GM18909 (cell line): Measurements from ENCODE around the gene NRAP.

ENCODE experiments used
- ATAC-seq: cut with Tn5 transposase; IDR thresholded peaks from one replicate; pipeline ENCODE4 v1.9.1; 2021; ENCODE audit warnings: mild to moderate bottlenecking; ENCODE audit not compliant: unreplicated experiment, poor library complexity

NRAP gene

DNA sequence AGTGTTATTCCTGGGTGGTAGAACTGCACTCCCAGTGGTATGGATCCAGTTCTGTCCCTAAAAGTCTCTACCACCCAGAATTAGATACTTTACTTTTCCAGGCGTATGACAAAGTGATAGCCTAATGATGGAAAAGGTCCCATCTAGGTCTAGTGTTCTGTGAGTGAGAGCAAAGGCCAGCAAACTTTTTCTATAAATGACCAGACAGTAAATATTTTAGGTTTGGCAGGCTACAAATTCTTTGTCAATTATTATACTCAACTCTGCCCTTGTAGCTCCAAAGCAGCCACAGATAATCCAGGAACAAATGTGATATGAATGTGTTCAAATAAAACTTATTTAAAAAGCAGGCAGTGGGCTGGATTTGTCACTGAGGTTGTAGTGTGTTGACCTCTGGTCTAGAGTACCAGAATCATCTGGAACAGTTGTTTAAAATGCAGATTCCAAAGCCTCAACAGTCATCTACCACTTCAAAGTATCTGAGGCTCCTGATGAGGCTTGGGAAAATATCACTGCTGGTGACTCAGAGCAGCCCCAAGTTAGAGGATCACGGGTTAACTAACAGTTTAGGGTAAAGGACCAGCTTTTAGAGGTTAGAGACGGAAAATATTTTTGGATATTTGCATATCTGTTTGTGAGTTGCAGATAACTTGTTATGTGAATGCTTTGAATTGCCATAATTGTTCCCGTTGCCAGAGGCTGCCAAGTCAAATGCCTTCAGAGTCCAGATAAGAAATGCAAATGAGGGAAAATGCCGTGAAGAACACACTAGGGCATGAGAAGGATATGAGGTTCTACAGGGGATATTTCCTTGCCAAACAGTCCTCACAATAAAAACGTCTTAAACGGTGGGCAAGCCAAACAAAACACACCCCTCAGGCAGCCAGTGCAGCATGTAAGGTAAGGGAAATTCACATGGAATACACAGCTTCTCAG lies 19.4 kb downstream of the NRAP start:
- no peak for ATAC-seq

DNA sequence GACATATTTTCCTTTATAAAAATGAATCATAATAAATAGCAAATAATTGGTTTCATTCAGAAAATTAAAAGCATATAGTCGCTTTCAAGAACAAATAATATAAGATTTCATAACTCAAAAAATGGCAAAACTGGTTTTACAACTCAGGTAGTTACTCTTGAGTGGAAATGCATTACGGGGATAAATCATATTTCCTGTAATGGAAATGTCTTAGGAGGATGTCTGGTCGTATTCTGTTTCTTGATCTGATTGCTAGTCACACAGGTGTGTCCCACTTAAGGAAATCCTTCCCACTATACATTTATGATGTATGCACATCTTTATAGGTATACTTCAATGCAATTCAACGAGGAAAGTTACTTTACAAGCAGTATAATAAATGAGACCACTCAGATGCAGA lies 20.7 kb downstream of the NRAP start:
- ATAC-seq, result no peak

DNA sequence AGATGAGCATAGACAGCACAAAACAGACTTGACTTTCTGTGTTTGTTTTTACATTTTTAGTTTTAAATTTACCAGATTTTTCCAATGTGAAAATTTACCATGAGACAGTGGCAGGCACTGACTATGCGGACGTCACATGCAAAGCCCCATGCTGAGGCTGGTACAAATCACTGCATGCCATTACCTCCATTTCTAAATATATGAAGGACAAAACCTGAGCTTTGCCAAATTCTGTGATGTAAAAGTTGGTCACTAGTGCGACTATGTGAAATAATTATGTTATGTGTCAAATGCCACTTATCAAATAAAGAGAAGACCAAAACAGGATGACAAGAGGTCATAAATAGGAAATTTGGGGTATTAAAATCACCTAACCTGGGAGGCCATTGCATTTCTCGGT lies 22.1 kb downstream of the NRAP start:
- ATAC-seq, result no peak

DNA sequence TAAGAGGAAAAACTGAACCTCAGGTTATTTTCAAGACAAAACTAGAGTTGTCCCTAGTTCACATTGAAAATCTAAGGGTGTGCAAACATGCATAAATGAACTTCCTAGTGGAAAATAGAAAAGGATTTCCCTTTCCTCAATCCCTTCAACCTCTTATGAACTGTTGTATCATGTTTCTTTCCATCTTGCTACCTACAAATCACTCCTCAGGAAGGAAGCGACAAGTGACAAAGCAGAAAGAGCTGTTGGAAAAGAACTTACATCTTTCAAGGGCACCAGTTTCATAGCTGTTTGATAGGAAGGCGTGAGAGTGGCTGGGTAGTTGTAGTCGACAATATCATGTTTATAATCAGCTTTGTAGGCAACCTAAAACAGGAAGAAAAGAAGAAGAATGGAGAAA lies 23.9 kb downstream of the NRAP start:
- ATAC-seq, result no peak

DNA sequence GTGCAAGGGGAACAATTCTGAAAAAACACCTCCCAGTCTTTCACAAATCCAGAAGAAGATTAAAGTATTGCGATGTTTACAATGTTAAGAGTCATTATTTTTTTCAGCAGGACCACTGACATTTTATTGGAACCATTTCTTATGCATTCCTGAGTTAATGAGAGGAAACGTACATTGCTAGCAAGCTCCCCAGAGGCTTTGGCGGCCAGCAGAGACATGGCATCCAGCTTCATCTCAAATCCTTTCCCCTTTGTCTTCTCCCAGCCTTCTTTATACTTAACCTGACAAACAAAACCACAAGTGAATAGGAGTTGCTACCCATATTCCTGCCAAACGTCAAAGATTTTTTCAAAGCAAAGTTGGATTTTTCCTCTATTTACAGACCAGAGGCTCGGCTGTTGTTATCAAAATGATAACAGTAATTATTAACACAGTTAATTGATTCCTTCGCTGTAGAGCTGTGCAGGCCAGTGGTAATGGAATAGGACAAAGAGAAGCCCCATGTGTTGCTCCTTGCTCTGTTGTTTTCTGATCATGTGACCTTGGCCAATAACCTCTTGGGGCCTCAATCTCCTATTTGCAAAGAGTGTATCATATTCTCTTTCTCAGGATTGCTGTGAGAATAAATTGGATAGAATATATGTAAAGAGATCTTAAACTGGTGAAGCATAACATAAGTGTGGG lies 32.0 kb downstream of the NRAP start:
- no peak for ATAC-seq

DNA sequence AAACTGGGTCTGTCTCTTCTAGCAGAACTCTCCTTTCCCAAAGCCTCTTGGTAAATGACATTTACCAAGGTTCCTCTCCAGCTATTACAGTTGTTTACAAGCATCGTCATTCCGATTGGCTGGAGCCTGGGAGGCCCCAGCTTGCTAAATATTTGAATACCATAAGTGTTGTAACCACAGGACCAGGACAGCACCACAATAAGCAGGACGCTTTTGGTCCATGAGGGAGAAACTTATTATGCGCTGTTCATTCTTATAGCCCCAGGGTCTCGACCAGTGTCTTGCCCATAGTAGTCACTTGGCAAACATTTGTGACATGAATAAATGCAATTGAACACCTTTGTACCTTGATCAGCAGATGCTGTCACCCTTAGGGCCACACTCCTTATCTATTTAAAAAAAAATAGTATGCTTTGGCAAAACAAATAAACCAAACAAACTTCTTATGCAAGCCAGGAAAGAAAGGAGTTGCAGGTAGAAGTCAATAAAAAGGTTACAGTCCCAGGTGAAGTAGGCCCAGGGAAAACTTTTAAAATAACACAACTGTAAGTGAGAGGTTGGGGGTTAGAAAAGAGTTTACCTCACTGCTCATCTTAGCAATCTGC lies 32.8 kb downstream of the NRAP start:
- ATAC-seq, result no peak

DNA sequence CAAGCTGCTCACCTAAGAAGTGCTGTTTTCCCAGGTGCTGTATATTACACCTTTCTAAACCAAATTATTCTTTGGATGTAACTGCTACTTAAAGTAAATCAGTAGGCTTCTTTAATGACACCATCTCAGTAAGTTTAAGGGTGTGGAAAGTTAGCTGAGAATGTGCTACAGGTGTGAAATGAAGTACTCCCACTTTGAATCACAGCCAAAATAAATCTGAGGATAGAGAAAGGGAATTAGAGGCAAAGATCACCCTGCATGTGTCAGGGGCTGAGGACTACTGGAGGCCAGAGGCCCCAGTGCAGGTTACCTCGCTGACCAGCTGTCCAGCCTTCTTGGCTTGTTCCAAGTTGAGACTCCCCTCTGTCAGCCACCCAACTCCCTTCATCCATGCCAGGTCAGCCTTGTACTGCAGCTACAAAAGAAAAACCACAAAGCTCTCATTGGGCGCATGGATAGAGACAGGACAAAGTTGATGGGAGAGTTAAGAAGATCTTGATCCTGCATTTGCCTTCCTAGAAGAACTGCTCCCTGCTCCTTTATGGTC lies 35.2 kb downstream of the NRAP start:
- ATAC-seq, result no peak

DNA sequence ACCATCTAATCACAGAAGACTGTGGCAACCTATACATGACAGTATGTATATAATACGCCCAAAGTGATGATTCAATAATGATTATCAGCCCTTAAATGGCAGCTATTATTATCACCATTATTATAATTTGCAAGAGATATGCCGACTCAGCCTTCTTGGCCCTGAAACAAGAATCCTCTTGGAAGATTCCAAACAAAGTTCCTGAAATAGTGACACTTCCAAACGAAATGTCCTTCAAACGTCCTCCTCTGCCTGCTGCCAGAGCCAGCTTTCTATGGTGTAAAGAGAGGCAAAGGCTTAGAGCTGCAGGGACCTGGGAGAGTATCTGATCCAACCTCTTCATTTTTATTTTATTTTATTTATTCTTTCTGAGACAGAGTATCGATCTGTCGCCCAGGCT lies 36.0 kb downstream of the NRAP start:
- ATAC-seq, result no peak

DNA sequence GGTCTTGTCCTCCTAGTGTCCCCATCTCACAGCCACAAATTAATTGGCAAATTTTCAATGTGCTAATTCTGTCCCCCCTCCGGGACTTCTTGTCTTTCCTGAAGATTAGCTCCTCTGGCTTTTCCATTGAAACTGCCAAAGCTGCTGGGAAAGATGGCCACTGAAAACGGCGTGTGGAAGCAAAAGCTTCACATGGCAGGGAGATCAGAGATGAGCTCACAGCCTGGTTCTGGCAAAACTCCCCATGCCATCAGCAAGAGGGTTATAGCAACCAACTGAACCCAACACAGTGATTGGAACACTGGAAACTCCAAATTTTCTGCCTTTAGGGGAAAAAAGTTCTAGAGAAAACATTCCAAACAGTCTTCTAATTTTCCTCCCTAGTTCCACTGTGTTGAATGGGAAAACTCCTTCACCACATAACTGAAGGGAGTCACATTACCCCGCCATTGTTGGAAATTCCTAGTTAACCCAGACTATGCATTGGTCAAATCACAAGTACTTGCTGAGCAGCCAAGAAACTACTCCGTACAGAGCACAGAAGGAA lies 37.0 kb downstream of the NRAP start:
- no peak for ATAC-seq

DNA sequence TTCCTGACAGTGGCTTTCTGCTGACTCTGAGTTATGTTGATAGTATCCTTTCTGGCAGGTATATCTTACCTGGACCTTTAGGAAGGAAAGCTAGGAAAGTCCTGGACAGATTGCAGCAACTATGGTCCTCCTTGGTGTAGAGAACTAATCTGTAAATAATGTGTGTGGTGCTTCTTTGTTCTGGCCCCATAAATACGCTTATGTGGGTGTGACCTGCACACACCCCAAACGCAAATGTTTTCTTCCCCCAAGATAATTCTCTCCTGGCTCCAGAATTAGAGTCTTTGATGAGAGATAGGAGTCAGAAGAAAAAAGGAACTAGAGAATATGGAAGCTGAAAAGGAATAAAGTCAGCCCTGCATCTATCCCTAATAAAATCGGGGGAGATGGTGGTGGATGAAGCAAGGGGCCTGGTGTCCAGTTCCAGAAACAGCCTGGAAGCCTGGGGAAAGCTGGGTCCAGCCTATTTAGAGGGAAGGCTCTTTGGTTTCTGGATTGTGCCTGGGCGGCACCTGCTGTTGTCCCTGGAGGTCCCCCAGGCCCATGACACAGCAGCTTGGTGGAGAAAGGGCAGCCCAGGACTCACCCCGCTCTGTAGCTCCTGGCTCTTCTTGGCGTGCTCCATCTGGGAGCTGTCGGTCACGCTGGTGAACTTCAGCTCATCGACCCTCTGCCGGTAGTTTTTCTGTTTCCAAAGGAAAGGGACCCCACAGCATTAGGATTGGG lies 38.2 kb downstream of the NRAP start:
- ATAC-seq, result no peak

DNA sequence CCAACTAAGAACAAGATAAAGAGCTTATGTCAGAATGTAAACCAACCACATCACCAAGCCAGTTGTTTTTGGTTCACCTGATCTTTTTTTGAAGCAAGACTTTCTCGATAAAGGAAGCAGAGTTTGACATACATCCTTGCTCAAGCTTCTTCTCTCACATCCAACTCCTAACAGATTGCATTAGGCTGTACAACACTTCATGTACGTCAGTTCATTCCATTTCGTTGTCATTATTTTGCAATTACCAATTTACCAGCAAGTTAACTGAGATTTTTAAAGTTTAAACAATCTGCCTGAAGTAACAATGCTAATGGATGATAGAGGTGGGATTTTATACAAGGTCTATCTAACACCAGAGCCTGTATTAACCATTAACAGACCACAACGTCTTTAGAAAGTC lies 41.0 kb downstream of the NRAP start:
- no peak for ATAC-seq

DNA sequence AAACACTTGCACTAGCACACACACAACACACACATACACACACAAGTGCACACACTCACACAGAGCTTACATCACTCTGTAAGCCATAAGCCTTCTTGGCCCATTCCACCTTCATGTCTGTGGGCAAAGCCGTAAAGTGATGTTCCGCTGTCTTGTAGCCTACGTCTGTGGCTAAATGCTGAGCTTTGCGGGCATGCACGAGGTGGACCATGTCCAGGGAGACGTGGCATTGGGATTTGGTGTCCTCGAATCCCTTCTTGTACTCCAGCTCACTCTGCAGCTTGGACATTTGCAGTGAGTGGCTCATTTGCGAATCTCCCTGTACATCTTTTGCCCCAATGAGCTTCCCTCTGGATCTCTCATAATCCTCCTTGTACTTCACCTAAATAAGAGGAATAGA lies 42.0 kb downstream of the NRAP start:
- no peak for ATAC-seq

DNA sequence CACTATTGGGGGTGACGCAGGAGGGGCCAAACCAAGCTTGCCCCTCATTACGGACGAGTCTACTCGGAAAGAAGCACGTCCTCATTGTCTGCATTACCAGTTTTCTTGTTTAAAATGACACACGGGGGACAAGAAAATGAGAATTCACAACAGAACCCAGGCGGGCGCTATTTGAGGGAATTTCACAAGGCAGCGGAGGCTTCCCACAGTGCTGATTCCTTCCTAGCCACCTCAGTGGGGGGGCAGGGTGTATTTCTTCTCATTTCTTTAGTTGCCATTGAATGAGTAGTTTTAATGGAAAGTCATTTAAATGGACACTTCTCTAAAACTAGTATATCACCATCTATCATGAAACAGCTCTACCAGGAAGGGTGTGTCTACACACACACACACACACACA lies 42.9 kb downstream of the NRAP start:
- ATAC-seq, result no peak

DNA sequence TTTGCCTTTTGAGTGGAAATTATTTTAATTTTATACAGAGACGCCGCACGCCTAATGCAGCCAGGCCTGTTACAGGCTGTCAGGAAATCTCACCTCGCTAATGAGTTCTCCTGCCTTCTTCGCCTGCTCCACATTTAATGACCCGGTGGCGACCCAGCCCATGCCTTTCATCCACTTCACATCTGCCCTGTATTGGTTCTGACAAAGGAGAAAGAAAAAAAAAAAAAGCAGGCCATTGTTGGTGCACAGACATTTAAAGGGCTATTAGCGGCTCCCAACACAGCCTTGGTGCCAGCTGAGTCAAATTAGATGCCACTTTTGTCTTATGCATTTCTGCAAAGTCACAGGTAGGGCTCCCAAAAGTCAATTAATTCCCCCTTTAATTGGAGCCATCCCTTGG lies 43.3 kb downstream of the NRAP start:
- no peak for ATAC-seq

DNA sequence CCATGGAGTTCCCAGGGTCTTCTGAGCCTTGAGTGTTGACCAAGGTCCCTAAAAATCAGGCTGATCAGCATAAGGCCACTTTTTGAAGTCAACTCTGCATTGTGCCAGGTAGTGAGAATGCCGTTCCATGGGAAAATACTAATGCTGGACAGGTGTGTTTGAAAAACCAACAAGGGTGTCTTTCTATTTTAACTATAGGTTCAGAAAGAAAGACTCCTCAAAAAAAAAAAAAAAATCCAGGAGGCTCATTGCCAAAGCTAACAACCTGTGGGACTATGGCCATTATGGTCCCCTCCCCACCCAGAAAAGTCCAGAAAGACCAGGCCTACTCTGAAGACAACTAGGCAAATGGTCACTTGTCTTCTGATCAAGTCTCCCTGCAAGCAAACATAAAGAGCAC lies 44.4 kb downstream of the NRAP start:
- ATAC-seq, result no peak

DNA sequence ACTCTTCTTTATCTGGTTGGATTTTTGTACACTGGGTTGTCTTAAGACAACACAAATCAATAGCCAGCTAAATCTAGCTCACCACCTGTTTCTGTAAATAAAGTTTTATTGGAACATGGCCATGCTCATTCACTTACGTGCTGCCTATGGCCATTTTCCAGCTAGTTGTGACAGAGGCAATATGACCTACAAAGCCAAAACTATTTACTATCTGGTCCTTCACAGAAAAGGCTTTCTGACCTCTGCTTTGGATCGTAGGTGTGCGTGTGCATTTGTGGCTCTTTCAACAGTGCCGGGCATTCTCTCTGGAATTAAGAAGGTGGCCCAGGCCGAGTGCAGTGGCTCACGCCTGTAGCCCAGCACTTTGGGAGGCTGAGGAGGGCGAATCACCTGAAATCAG lies 45.5 kb downstream of the NRAP start:
- no peak for ATAC-seq

DNA sequence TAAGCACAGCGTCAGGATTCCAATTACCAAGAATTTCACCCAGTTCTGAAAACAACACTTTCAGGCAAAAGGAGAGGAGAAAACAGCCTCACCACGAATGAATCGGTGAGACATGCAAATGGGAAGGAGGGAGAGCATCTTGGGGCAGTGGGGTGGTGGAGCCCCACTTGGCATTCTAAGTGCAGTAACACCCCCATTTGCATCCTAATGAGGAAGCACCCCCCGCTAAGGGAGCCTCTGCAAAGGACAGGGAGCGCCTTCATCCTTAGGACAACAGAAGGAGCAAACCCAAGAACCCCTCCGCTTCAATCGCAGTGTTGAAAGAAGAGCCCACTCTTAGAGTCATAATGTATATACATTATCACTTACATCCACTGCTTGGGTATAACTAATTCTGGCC lies 46.8 kb downstream of the NRAP start:
- ATAC-seq, result no peak

DNA sequence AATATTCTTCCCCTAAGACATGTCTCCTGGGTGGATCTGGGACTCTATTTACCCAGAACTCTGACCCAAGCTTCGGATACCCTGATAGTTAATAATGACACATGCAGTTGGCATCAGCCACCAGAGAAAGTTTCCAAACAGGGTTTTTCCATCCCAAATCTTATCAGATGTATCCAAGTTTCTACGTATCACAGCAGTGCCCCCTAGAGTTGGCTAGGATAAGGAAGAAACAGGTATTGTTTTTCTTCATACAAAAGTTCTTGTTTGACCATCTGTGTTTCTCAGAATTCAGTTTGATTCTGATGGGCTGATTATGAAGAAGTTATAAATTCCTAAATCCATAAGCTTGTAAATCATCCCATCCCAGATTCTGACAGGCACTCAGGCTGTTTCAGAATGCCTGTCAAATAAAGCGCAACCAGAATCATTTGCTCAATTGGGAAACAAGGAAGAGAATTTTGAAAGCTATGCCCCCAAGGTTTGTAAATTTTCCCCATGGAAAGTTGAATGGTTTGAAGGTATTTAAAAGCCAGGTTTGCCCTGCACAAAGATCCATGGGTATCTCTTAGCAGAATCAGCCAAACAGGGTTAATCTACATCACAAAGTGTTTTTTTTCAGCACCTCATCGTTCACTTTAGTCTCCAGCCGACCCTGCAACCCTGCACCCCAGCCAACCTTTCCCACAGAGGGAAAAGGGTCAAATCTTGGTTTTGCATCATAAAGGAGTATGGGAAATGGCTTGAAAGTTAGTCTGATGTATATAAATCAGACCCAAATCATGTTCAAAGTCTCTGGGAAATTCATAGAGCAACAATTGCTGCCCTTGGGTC lies 47.4 kb downstream of the NRAP start:
- ATAC-seq, result no peak

DNA sequence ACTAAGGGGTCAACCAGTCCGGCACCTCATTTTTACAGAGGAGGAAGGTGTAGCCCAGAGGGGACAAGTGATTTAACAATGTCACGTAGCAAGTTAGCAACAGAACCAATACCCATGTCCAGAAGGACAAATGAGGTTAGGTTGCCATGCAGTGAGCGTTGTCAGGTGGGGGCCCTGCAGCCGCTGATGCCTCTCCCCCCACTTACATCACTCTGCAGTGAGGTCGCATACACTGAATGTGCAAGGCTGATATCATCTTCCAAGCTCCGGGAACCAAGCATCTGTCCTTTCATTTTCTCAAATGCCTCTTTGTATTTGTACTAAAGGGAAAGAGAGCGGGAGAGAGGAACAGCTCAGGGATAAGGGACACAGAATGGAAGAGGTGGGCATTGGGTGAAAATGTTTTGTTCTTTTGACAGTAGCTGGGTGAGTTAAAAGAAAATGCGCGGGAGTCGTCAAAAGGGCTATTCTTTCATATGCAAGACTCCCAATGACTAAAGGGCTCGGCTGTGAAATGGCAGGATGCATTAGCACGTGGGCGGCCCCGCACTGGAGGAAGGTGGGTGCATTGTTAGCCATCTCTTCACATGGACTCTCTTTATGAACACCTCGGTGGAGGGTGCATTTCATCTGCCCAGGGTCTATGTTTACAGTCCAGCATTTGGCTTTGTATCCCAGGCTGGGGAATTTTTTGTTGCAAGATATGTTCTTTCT lies 49.7 kb downstream of the NRAP start:
- ATAC-seq, result no peak
